Suppressor macrophage (primary cell): Measurements from ENCODE around the gene DSCAML1.
A peak's percentile ranks its signal among the peaks of the same experiment; 100 is the strongest.
"Not testable (repeated sequence)": the region's sequence is repeated elsewhere in the genome, so short reads cannot be mapped to it uniquely, and the experiment has no call there.

Source experiments
- DNase-seq, 4 experiments: peaks; one replicate each; pipeline ENCODE4 v3.0.0-alpha.2; 2020 to 2022

DSCAML1 gene

GRCh38 chr11:117421041-117421440 is 376.0 kb downstream of the DSCAML1 start:
- no peak for DNase-seq

DNA sequence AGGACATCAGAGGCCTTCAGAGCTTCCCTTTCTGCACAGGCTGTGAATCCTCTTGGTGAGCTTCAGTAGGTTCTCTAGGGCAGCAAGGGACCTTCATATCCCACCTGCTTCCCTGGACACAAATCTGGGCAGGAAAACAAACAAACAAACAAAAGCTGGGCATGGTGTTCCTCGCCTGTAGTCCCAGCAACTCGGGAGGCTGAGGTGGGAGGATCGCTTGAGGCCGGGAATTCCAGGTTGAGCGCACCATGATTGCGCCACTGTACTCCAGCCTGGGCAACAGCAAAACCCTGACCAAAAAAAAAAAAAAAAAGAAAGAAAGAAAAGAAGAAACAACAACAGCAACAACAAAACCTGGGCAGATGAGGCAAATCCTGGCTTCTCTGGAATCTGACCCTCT is 376.4 kb downstream of the DSCAML1 start:
- no peak for DNase-seq

DNA sequence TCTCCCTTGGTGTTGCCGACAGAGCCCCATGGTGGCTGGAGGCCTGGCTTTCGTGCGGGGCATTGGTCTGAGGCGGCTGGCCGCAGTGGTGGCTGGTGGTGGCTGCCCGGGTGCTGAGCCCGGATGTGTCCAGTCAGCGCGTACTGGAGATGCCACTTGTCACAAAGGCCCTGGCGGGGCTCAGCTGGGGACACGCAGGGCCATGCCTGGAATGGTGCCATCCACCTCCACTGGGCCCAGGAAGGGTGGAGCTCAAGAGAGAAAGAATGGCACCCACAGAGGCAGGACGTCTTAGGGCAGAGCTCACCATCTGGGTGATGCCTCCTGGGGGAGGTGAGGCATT is 376.9 kb downstream of the DSCAML1 start:
- no peak for DNase-seq

- no peak for DNase-seq
Observed at GRCh38 chr11:117419482-117420142, 377.4 kb downstream of the DSCAML1 start.

DNA sequence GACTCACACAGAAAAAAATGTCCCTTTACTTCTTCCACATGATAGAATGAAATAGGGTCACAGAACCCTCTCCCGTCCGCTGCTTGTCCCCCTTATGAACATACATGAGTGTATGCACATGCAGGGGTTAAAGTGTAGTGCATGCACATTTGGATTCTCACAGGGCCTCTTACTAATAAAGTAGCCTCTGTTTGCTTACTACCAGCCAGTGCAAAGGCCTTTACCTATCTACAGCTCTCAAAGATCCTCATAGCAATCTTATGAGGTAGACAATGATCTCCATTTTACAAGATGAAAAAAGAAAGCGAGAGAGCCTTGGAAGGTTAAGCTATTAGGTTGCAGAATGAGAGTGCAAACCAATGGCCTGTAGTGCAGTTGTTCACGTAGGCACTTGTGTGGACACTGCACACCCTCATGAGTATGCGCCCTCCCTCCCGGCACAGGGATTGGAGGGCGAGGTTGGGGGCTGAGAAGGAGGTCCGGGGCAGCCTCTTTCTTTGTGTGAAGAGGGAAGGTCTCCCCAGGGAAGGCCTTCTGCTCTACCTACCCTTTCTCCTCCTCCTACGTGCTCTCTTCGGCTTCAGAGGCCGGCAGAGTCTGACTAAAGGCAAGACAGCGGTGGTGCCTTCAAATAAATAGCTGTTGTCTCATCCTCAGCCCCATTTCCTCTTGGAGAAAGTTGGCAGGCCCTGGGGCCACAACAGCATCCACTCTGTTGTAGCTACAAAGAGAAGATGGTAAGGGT is 378.1 kb downstream of the DSCAML1 start:
- no peak for DNase-seq

DNA sequence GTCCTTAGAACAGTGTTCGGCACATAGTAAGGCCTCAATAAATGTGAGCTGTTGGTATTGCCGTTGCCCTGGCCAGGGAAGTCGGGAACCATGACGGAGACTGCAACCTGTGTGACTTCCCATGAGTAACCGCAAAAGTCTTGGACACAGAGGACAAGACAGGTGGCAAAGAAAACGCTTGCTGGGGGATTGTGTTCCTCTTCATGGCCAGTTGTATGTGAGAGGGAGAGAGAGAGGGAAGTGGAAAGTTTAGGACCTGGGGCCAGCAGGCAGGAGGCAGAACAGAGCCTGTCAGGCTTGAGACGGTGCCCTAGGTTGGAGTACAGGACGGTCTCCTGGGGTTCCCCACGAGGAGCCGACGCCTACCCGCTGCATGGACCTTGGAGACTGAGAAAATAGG is 379.2 kb downstream of the DSCAML1 start:
- DNase-seq = no peak

- DNase-seq = no peak
Observed at GRCh38 chr11:117417342-117417741, 379.7 kb downstream of the DSCAML1 start.

DNA sequence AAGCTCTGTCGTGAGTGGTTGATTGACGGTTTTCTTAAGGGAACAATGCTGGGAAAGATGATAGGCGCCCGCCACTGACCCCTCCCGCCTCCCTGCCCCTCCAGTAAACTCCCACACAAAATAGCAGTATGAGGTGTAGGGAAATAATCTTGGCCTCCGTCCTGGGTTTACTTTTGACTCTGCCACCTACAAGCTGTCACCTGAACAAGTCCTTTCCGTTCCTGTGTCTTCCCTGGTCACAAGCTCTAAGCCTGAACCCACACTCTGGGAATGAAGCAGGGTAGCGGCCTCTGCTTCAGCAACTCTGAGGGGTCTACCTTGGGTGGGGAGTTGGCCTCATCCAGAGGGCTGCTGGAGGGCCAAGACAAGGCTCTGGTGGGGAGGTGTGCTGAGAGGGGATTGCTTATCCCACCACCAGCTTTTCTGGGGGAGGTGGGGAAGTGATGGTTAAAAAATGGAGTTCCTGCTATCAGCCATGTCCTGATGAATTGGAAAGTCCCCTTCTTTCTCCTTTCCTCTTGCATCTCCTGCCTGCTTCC is 381.6 kb downstream of the DSCAML1 start:
- DNase-seq = no peak

GRCh38 chr11:117414724-117415123 is 382.3 kb downstream of the DSCAML1 start:
- no peak for DNase-seq

DNA sequence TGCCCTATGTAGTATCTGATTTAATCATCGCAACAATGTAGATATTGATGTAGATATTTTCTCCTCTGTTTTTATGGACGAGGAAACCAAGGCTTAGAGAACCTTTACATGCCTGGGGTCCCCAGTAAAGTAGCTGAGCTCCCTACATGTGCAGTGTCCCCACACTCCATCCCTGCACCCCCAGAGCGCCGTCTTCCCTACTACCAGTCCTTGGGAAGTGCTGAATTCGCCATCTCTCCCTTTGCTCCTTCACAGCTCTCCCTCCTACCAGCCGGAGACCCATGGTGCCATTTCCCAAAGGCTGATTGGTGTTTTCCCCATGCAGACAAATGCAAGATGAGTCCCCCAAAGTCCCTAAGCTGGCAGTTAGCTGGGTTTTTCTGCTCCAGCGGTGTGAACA is 383.4 kb downstream of the DSCAML1 start:
- no peak for DNase-seq

- no peak for DNase-seq
Observed at GRCh38 chr11:117412653-117413275, 384.3 kb downstream of the DSCAML1 start.

GRCh38 chr11:117412176-117412575 is 384.8 kb downstream of the DSCAML1 start:
- no peak for DNase-seq

- no peak for DNase-seq
Observed at GRCh38 chr11:117411736-117412135, 385.3 kb downstream of the DSCAML1 start.

DNA sequence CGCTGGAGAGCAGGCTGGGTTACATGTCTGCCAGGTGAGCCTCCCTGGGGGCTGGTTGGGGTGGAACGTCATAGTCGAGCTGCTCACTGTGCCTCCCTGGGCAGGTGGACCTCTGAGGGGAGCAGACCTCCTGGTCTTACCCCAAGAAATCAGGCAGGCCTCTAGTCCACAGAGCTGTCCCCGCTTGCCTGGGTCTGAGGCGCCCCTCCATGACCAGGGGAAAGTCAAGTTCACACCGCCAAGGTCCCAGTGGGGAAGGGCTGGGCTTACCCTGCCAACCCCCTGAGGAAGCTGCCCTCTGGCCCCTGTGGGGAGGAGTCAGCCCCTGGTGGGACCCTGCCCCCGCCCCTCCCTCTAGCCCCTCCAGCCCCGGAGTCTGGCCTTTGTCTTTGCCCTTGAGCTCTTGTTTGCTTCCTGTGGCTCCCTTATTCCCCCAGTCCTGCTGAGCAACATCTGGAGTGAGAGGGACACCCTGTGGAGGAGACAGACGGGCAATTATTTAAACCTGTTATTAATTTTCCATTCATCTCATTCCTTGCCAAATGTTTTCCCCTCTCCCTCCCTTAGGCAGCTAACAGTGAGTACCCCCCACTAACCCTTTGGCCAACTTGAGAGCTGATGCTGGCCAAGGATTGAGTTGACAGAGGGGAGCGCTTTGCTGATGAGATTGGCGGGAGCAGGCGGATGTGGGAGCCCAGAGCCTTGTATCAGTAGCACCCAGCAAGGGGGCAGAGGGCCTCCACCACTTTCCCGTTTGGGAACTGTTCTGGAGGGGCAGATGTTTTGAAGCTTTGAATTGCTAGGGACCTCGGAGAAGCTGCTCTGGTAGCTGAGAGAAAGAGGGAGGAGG is 385.9 kb downstream of the DSCAML1 start:
- DNase-seq = no peak

DNA sequence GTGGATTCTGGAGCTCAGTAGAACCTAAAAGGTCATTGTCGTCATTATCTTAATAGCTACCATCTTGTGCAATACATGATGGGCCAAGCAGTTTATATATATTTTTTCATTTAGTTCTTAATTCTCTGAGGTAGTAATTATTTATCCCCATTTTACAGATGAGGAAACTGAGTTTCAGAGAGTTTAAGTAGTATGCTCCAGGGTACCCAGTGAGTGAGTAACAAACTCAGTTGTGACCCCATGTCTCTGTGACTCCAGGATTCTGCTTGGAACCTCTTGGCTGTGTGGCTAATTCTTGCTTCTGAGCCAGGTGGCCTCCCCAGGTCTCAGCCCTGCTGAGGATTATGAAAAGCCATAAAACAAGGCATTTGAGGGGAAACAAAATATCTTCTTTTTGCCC is 386.8 kb downstream of the DSCAML1 start:
- no peak for DNase-seq

DNA sequence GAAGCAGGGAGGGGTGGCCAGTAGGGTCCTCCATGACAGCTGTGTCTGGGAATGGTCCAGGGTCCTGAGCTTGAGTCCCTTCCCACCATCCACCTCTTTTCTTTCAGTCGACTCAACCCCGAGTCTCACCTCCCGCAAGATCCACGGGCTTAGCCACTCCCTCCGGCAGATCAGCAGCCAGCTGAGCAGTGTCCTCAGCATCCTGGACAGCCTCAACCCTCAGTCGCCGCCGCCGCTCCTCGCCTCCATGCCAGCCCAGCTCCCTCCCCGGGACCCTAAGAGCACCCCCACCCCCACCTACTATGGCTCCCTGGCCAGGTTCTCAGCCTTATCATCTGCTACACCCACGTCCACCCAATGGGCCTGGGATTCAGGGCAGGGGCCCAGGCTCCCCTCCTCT is 387.5 kb downstream of the DSCAML1 start:
- DNase-seq = no peak

DNA sequence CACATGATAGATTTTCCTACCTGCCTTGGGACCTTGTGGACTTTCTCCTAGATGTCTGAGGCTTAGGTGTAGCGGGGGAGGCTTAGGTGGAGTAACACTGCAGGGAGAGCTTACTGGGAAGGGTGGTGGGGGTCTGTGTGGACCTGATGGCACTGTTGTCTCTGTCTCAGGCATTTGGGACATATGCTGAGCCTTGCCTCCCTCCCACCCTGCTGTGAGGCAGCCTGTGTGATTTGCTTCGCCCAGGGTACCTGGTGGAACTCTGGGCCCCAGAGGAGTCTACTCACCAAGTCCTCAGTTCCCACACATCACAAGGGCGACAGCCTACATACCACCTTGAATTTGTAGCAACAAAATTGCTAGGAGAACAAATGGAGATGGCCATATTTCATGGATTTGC is 388.7 kb downstream of the DSCAML1 start:
- no peak for DNase-seq

- no peak for DNase-seq
Observed at GRCh38 chr11:117407016-117407415, 390.0 kb downstream of the DSCAML1 start.

- DNase-seq = peak in 2 of 4 experiments; percentile 17 to 18
Observed at GRCh38 chr11:117405898-117406297, 391.1 kb downstream of the DSCAML1 start.

DNA sequence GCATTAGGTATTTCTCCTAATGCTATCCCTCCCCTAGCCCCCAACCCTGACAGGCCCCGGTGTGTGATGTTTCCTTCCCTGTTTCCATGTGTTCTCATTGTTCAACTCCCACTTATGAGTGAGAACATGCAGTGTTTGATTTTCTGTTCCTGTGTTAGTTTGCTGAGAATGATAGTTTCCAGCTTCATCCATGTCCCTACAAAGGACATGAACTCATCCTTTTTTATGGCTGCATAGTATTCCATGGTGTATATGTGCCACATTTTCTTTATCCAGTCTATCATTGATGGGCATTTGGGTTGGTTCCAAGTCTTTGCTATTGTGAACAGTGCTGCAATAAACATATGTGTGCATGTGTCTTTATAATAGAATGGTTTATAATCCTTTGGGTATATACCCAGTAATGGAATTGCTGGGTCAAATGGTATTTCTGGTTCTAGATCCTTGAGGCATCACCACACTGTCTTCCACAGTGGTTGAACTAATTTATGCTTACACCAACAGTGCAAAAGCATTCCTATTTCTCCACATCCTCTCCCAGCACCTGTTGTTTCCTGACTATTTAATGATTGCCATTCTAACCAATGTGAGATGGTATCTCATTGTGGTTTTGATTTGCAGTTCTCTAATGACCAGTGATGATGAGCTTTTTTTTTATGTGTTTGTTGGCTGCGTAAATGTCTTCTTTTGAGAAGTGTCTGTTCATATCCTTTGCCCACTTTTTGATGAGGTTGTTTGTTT is 397.7 kb downstream of the DSCAML1 start:
- not testable (repeated sequence) for DNase-seq

GRCh38 chr11:117398618-117399017 is 398.4 kb downstream of the DSCAML1 start:
- not testable (repeated sequence) for DNase-seq

GRCh38 chr11:117396970-117397369 is 400.0 kb downstream of the DSCAML1 start:
- no peak for DNase-seq
